Cardiac septum (tissue), 1 donor: ENCODE results near the gene NKAIN4. TPM values are rescaled to one million over a fixed set of nuclear protein-coding genes. Genes with fewer than 3 reads are reported as not detected.
A peak's percentile ranks its signal among the peaks of the same experiment; 100 is the strongest.

Source experiments
- DNase-seq: peaks from one replicate; pipeline ENCODE4 v3.0.0-alpha.2; 2020; ENCODE audit warnings: low spot score
- intact Hi-C: fragments of 100-400 bp; cut with DNase I; formaldehyde crosslinking; loops from one replicate; pipeline ENCODE4 v1.14.0; 2022
- total RNA-seq: library from RNA; stranded (reverse); fragmentation: NEBNext Ultra II Directional; extraction: Animal tissue kit (Norgen Biotek cat#: 25700); gene quantifications from one replicate; pipeline ENCODE4 v1.2.1, GENCODE V29; 2021
- donor health status: DM: no; HTN: no; CAD: no.

Gene NKAIN4
- total RNA-seq, 1 donor from 2014 or later = not detected

DNA sequence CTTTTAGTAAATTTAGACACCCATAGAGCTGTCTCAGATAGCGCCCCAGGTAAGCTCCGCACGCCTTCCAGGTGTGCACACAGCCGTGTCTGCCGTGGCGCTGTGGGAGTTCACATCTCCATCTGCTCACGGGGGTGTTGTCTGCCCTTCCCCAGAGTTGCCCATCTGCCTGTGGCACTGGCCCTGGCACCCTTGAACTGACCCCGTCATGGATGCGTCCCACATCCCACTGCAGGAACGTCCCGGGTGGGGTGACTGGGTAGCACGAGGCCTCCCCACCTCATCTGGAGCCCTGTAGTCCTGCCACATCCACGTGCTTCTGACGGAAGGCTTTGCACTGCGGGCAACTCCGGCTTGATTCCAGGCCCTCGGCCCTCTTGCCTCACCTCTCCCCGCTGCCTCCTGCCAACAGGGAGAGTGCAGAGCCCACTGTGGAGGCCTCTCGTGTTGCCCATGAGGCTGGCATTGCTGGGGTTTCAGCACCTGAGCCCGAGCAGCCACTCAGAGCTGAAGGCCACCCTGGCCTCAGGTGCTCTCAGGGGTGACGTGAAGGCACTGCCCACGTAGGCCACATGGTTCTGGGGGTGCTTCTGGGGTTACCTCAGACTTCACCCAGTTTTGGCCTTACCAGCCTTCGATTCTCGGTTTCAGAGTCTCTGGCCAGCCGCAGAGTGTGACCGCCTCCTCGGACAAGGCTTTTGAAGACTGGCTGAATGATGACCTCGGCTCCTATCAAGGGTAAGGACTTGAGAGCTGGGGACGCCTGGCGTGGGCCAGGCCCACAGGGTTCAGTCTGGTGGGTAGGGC, 23.4 kb upstream of the NKAIN4 start:
- DNase-seq = no peak

GRCh38 chr20:63276956-63277355, 22.7 kb upstream of the NKAIN4 start:
- no peak for DNase-seq
- intact Hi-C loops = no loop called here

More for the DNA sequence above, 23.4 kb upstream of the NKAIN4 start:
- intact Hi-C loops = no loop called here

- no peak for DNase-seq
- intact Hi-C loops = no loop called here
These were observed 21.6 kb upstream of the NKAIN4 start for GRCh38 chr20:63275825-63276224.

- DNase-seq = no peak
These were observed 20.3 kb upstream of the NKAIN4 start for GRCh38 chr20:63274381-63275228.

DNA sequence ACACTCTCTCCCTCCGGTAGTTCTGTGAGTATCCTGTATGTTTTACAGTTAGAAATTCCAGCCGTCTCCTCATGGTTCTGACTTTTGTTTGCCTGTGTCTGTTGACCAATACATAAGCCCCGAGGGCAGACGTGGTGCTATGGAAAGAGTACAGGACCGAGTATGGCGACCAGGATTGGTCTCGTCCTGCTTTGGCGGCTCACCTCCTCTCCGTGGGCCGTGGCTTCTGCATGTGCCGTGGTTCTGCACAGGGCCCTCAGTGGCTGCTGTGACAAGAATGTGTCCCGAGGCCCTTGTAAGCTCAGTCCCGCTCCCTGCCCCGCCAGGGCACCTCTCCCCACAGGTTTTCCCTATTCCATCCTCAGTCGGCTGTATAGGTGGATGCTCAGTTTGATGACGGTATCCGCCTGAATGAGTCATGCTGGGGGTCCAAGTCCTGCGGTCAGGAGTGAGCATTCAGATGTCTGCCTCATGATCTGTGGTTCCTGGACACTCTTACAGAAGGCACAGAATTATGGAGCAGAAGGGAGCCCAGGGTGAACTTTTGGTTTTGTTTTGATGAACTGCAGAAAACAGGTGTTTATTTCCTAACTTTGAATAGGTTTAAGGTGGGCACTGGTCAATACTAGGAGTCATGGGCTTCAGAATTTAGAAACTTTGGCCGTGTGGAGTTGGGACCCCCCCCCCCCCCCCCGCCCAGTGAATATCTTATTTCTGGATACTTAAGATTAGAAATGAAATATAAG, 19.5 kb upstream of the NKAIN4 start:
- DNase-seq = no peak
- intact Hi-C loops = loop anchor here (2.0 kb wide), 1 partner anchor 57 kb away; the partner anchor contains the start of gene YTHDF1

More at GRCh38 chr20:63274381-63275228, 20.3 kb upstream of the NKAIN4 start:
- intact Hi-C loops = no loop called here

- no peak for DNase-seq
- intact Hi-C loops = loop anchor here (2.0 kb wide), 1 partner anchor 56 kb away; the partner anchor contains the start of gene YTHDF1
These were observed 18.9 kb upstream of the NKAIN4 start for GRCh38 chr20:63273059-63273579.

GRCh38 chr20:63272105-63273058, 18.1 kb upstream of the NKAIN4 start, which contains the start of gene ARFGAP1:
TSS of gene ARFGAP1 (plus strand) at chr20:63272813. CDS start at chr20:63275581, 2,768 bp downstream.
- intact Hi-C loops = loop anchor here (2.0 kb wide), 1 partner anchor 56 kb away; the partner anchor contains the start of gene YTHDF1
- DNase-seq = peak; percentile 96

GRCh38 chr20:63270606-63271325, 16.5 kb upstream of the NKAIN4 start:
- DNase-seq = no peak
- intact Hi-C loops = no loop called here

GRCh38 chr20:63269724-63270123, 15.5 kb upstream of the NKAIN4 start:
- intact Hi-C loops = no loop called here
- DNase-seq = no peak

- intact Hi-C loops = no loop called here
These were observed 14.6 kb upstream of the NKAIN4 start for GRCh38 chr20:63268671-63269439.

GRCh38 chr20:63268256-63268655, 14.0 kb upstream of the NKAIN4 start:
- intact Hi-C loops = no loop called here
- DNase-seq = no peak

More at GRCh38 chr20:63268671-63269439, 14.6 kb upstream of the NKAIN4 start:
- no peak for DNase-seq

GRCh38 chr20:63267691-63268090, 13.4 kb upstream of the NKAIN4 start:
- DNase-seq = no peak
- intact Hi-C loops = no loop called here

DNA sequence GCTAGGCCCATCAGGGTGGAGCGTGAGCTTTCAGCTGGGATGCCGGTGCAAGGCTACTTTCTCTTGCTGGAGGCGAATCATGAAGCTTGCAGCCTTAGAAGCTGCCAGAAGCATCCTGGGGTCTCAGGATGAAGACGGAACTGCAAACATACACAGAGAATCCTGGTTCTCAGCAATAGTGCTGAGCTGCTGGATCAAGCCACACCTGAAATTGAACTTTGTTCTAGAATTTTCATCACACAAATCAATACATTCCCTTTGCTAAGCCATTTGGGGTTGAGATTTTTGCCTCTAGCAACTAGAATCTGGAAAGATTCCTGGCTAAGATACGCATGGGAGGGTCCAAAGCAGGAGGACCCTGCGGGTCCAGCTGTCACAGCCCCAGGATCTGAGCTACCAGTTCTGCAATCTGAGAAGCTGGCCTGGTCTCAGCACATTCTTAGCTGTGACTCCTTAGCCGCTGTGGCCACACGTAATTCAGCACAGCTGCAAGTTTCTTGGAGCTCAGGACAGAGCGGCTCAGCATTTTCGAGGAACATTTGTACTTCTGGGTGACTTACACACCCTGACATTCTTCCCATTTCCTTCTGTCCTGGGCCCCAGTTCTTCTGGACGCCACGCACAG, 11.7 kb upstream of the NKAIN4 start:
- DNase-seq = no peak
- intact Hi-C loops = no loop called here

DNA sequence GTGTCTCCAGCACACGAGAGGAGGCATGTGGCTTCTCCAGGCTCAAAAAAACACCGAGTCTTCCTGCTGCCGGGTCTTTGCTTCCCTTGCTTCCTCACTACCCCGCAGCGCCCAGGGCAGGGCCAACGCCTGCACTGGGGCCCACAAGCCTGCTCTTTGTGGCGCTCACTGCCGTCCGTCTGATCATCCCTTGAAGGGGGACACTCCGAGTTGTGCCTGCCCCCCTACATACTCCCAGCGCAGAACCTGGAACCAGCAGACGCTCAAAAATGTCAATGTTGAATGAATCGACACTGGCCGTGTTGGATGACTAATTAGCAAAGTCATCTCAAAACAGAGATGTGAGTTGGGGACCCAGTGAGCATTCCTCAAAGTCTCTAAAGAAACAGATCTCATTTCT, 10.3 kb upstream of the NKAIN4 start:
- no peak for DNase-seq
- intact Hi-C loops = no loop called here

GRCh38 chr20:63264000-63264399, 9.7 kb upstream of the NKAIN4 start:
- DNase-seq = no peak
- intact Hi-C loops = no loop called here

- intact Hi-C loops = no loop called here
- DNase-seq = no peak
These were observed 8.6 kb upstream of the NKAIN4 start for GRCh38 chr20:63262836-63263235.
